ENCODE data around the gene LRRC26. TPM values are rescaled to one million over a fixed set of nuclear protein-coding genes. Genes with fewer than 3 reads are reported as not detected.

Gene LRRC26
- total and polyA plus RNA-seq, 2 of the 13 experiments (the other 11 are each of a cell fraction or from before 2014, with no cell fraction given), result not detected

DNA sequence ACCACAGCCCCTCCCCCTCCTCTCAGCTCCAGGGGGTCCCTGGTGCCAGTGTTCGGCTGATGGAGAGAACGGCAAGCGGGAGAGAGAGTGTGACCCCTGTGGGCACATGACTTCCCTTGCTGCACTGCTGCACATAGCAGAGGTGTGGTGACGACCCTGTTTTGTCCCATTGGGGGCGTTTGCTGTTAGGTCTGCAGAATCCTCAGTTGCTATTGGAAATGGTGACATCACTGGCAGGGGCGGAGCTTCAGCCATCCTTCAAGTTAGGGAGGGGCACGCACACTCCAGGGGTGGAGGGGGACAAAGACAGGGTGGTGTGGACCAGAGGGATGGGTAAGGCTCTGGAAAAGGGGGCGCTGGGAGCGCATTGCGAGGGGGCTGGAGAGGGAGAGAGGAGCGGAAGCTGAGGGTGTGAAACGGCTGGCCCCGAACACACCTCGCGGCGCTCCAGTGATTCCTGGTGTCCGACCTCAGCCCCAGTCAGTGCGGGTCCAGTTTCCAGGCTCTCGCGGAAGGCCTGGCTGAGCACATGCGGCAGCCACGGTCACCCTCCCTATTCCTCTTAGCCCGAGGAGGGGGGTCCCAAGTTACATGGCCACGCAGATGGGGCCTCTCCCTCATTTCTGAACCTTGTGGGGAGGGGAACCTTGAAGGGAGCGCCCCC, 31.7 kb downstream of the LRRC26 start:
- no peaks in the 10 kb centered on the region for H3K4me1 ChIP-seq (ENCODE audit: insufficient read depth, low read length)
- TF ChIP-seq ZNF7 (CRISPR knock-in tag; IDR thresholded peaks at IDR 0.05), result no peak
- no peak for TF ChIP-seq ZFY (CRISPR knock-in tag; IDR thresholded peaks at IDR 0.05)
- no peak for TF ChIP-seq SIN3A (IDR thresholded peaks at IDR 0.05; ENCODE audit: borderline replicate concordance, low read depth, low read length)
- TF ChIP-seq ZNF432 (CRISPR knock-in tag; IDR thresholded peaks at IDR 0.05; ENCODE audit: borderline replicate concordance), result no peak
- no peak for TF ChIP-seq SMARCE1 (IDR thresholded peaks at IDR 0.05; ENCODE audit: borderline replicate concordance)
- no peak for TF ChIP-seq AGO1 (IDR thresholded peaks at IDR 0.05; ENCODE audit: low read depth, low read length, poor library complexity, severe bottlenecking)
- TF ChIP-seq PCBP2 (optimal IDR thresholded peaks at IDR 0.05; ENCODE audit: low read depth, low read length, poor library complexity, severe bottlenecking), result no peak
- TF ChIP-seq ZNF775 (CRISPR knock-in tag; IDR thresholded peaks at IDR 0.05; ENCODE audit: borderline replicate concordance), result no peak
- peak; percentile 33 for TF ChIP-seq CREB1 (IDR thresholded peaks at IDR 0.05)
- TF ChIP-seq CREB1 (CRISPR knock-in tag; IDR thresholded peaks at IDR 0.05), result no peak
- H3K79me2 ChIP-seq (ENCODE audit: insufficient read depth, low read length), result no peaks in the 10 kb centered on the region
- in situ Hi-C loops (cut with HindIII; ENCODE audit: extremely low pct_ligation_motif_present, low pct_unique_long_range_greater_than_20kb) (no loop called here), intact Hi-C loops (cut with micrococcal nuclease; ENCODE audit: unreplicated experiment) (no loop called here)
- no TSS peak for BruUV-seq (replicated peaks)
- no peaks in the 10 kb centered on the region for H3K9me3 ChIP-seq (ENCODE audit: low read length)
- WGBS (ENCODE audit: low lambda C conversion rate), result 24% methylated on average over 16 of the region's 25 CpGs
- no peaks in the 10 kb centered on the region for H4K20me1 ChIP-seq (ENCODE audit: insufficient read depth, low read length)
- no peak for ATAC-seq
- no peak for FAIRE-seq
- no peak for DNase-seq (ENCODE audit: low spot score)
- no peak overlapping the region for H3K4me3 ChIP-seq (replicated peaks in 1 of 3; ENCODE audit: insufficient read depth in 1 of 3, low read depth in 2 of 3, low read length in 3 of 3)
- no peak overlapping the region for H3K4me2 ChIP-seq (ENCODE audit: low read depth, low read length)
- CTCF ChIA-PET (ENCODE audit: low intra/inter-chr PET ratio, low total read pairs), result no interaction called here
- POLR2A ChIA-PET, result interaction anchor here (3.3 kb wide), 1 partner anchor 8 kb away, joined by 11 read pairs; no protein-coding TSS in a partner anchor
- H3K27me3 ChIP-seq (ENCODE audit: control insufficient read depth in 1 of 2, insufficient read depth in 2 of 2, low read length in 2 of 2), result peaks cover 33 to 70% of the 10 kb centered on the region in 2 experiments
- no peaks in the 10 kb centered on the region for H3K36me3 ChIP-seq (replicated peaks in 1 of 2; ENCODE audit: control insufficient read depth in 1 of 2, insufficient read depth in 2 of 2, low read length in 2 of 2)
- H3K27ac ChIP-seq (ENCODE audit: extremely low read length, insufficient read depth, low read length), result no peak overlapping the region
- H3K9ac ChIP-seq (ENCODE audit: insufficient read depth, low read depth, low read length), result no peak overlapping the region
- no peak overlapping the region for H2AFZ ChIP-seq (ENCODE audit: low read length)

Data from HepG2 (cell line).